ENCODE data around the gene ZCCHC24. TPM values are rescaled to one million over a fixed set of nuclear protein-coding genes. Genes with fewer than 3 reads are reported as not detected.

Gene ZCCHC24
- polyA plus RNA-seq, 1 of the 3 experiments (the other 2 are of a cell fraction), result 15.8 TPM

- WGBS (ENCODE audit: low lambda C conversion rate), result 65% methylated on average over 7 of the region's 7 CpGs
- H3K9me2 ChIP-seq, result no peaks in the 10 kb centered on the region
- H3K4me3 ChIP-seq (ENCODE audit: low read depth in 2 of 2, low read length in 1 of 2), result no peak overlapping the region
These were observed 11.9 kb upstream of the ZCCHC24 start for GRCh38 chr10:79457256-79457785.

More at GRCh38 chr10:79457256-79457785, 11.9 kb upstream of the ZCCHC24 start:
- H3K79me2 ChIP-seq (ENCODE audit: insufficient read depth), result no peaks in the 10 kb centered on the region
- ChIA-PET POLR2A (interaction anchor here (0.7 kb wide), 1 partner anchor 369 kb away, joined by 3 read pairs; no protein-coding TSS in a partner anchor), CTCF (interaction anchor here (1.6 to 3.7 kb wide), 3 partner anchors 10 to 30 kb away, joined by 4 to 12 read pairs (median 10); no protein-coding TSS in a partner anchor)
- no peak overlapping the region for H3K4me2 ChIP-seq
- no peak overlapping the region for H3K9ac ChIP-seq
- no peaks in the 10 kb centered on the region for H3K27me3 ChIP-seq (ENCODE audit: insufficient read depth)
- H3K9me3 ChIP-seq, result no peaks in the 10 kb centered on the region
- no peaks in the 10 kb centered on the region for H3K36me3 ChIP-seq (replicated peaks in 1 of 2; ENCODE audit: control insufficient read depth in 1 of 2, insufficient read depth in 2 of 2, low read length in 1 of 2)
- peaks cover 0 to 9% of the 10 kb centered on the region in 2 experiments; a peak in 2 of 4 replicates for H3K4me1 ChIP-seq (ENCODE audit: control insufficient read depth in 1 of 2, insufficient read depth in 2 of 2, low read depth in 1 of 2, low read length in 1 of 2)
- DNase-seq, result no peak
- TF ChIP-seq EZH2phosphoT487 (IDR thresholded peaks at IDR 0.05; ENCODE audit: borderline replicate concordance, low read depth) (no peak), REST (IDR thresholded peaks at IDR 0.05; ENCODE audit: low read depth, low read length) (no peak), TEAD4 (IDR thresholded peaks at IDR 0.05; ENCODE audit: borderline replicate concordance, insufficient read depth) (no peak), FOXM1 (IDR thresholded peaks at IDR 0.05; ENCODE audit: low read depth) (no peak), RFX5 (IDR thresholded peaks at IDR 0.05; ENCODE audit: low read length) (no peak), NFIC (IDR thresholded peaks at IDR 0.05; ENCODE audit: borderline replicate concordance) (no peak), TAF1 (IDR thresholded peaks at IDR 0.05; ENCODE audit: borderline replicate concordance, low read depth, low read length) (no peak), USF2 (IDR thresholded peaks at IDR 0.05; ENCODE audit: borderline replicate concordance, low read depth, low read length) (no peak), EP300 (IDR thresholded peaks at IDR 0.05; ENCODE audit: borderline replicate concordance in 1 of 2, low read depth in 1 of 2, low read length in 1 of 2) (no peak), PBX3 (IDR thresholded peaks at IDR 0.05) (no peak), NRF1 (IDR thresholded peaks at IDR 0.05; ENCODE audit: low read depth, low read length) (no peak), POLR2AphosphoS5 (IDR thresholded peaks at IDR 0.05; ENCODE audit: low read depth, low read length) (no peak), IRF3 (IDR thresholded peaks at IDR 0.05; ENCODE audit: low read depth, low read length) (no peak), MEF2A (IDR thresholded peaks at IDR 0.05; ENCODE audit: borderline replicate concordance, low read depth) (no peak), USF1 (IDR thresholded peaks at IDR 0.05; ENCODE audit: borderline replicate concordance, low read depth) (no peak), ZBTB33 (IDR thresholded peaks at IDR 0.05; ENCODE audit: borderline replicate concordance, low read depth) (no peak)
- no peak overlapping the region for H3K27ac ChIP-seq (ENCODE audit: low read depth in 2 of 2, low read length in 1 of 2)
- H3F3A ChIP-seq (replicated peaks; ENCODE audit: insufficient read depth), result no peaks in the 10 kb centered on the region
- no peak overlapping the region for H2AFZ ChIP-seq (ENCODE audit: low read depth)
- no peaks in the 10 kb centered on the region for H4K20me1 ChIP-seq (ENCODE audit: insufficient read depth)

All from SK-N-SH (cell line).